Tibial nerve (tissue), 4 donors: ENCODE results near the gene NUP93.

ENCODE experiments used
- CTCF ChIP-seq, 5 experiments: fragments of 200-600 bp in 3 of 5; fragments of 450-650 bp in 2 of 5; sonication (generic) in 3 of 5; IDR thresholded peaks; one replicate each; pipeline ENCODE4 v1.5.1; 2016 to 2019; ENCODE audit warnings: antibody characterized with exemption in 5 of 5, mild to moderate bottlenecking in 3 of 5, moderate library complexity in 2 of 5
- EP300 ChIP-seq, 2 donors: sonication (generic); formaldehyde crosslinking; IDR thresholded peaks; one replicate each; pipeline ENCODE4 v1.6.1; 2017; ENCODE audit warnings: antibody characterized with exemption in 2 of 2, mild to moderate bottlenecking in 1 of 2

DNA sequence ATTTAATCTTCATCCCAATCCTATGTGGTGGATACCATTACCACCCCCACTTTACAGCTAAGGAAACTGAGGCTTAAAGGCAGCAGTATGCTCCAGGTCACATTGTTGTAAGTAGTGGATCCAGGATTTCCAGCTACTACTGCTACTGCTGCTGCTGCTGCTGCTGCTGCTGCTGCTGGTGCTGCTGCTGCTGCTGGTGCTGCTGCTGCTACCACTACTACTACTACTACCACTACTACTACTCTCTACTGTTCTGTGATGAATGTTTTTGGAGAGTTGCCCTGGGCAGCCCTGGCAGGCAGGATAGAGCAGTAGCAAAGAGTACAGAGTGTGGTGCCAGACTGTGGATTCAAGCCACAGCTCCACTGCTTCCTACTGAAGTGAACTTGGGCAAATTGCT lies 85.8 kb downstream of the NUP93 start:
- TF ChIP-seq CTCF (IDR thresholded peaks at IDR 0.05): no peak
- TF ChIP-seq EP300 (IDR thresholded peaks at IDR 0.05): no peak
